Mesenchymal stem cell (in vitro differentiated cells and primary cell): ENCODE results near the gene RFWD3.
"Not testable (repeated sequence)": the region's sequence is repeated elsewhere in the genome, so short reads cannot be mapped to it uniquely, and the experiment has no call there.

Experiments used
- DNase-seq: peaks from one replicate; pipeline ENCODE4 v3.0.0-alpha.2; 2013
- H2AFZ ChIP-seq: one replicate; pipeline ENCODE4 v1.6.1; 2013; ENCODE audit warnings: low read depth, mild to moderate bottlenecking, control low read depth, inconsistent platforms, low read length, moderate library complexity
- H2AK5ac ChIP-seq: 2 replicates; pipeline ENCODE4 v1.6.1; 2013; ENCODE audit warnings: low read length, moderate library complexity, mild to moderate bottlenecking, inconsistent platforms; ENCODE audit not compliant: severe bottlenecking
- H2BK120ac ChIP-seq: one replicate; pipeline ENCODE4 v1.6.1; 2013; ENCODE audit warnings: low read depth, mild to moderate bottlenecking, inconsistent platforms, low read length, moderate library complexity
- H2BK12ac ChIP-seq, 2 experiments: one replicate each; pipeline ENCODE4 v1.6.1; 2013; ENCODE audit warnings: inconsistent platforms in 2 of 2, low read length in 2 of 2, mild to moderate bottlenecking in 2 of 2, moderate library complexity in 2 of 2, control low read depth in 1 of 2
- H2BK15ac ChIP-seq: one replicate; pipeline ENCODE4 v1.6.1; 2013; ENCODE audit warnings: mild to moderate bottlenecking, low read depth, inconsistent platforms; ENCODE audit not compliant: poor library complexity, severe bottlenecking
- H2BK5ac ChIP-seq: 2 replicates; pipeline ENCODE4 v1.6.1; 2013; ENCODE audit warnings: low read depth, mild to moderate bottlenecking, low read length, control low read depth, inconsistent platforms; ENCODE audit not compliant: poor library complexity, severe bottlenecking
- H3K14ac ChIP-seq, 2 experiments: one replicate each; pipeline ENCODE4 v1.6.1; 2013; ENCODE audit warnings: inconsistent platforms in 2 of 2, low read length in 2 of 2, control low read depth in 1 of 2, mild to moderate bottlenecking in 1 of 2, moderate library complexity in 1 of 2
- H3K18ac ChIP-seq, 2 experiments: one replicate each; pipeline ENCODE4 v1.6.1; 2013; ENCODE audit warnings: inconsistent platforms in 2 of 2, low read length in 2 of 2, control low read depth in 1 of 2, low read depth in 1 of 2, mild to moderate bottlenecking in 1 of 2
- H3K23ac ChIP-seq, 2 experiments: one replicate each; pipeline ENCODE4 v1.6.1; 2013; ENCODE audit warnings: inconsistent platforms in 2 of 2, low read length in 2 of 2, mild to moderate bottlenecking in 2 of 2, moderate library complexity in 2 of 2, control low read depth in 1 of 2
- H3K27ac ChIP-seq: 2 replicates; pipeline ENCODE4 v1.5.1; 2013; ENCODE audit warnings: mild to moderate bottlenecking, moderate library complexity, low read length, control low read depth, inconsistent platforms; ENCODE audit not compliant: poor library complexity, severe bottlenecking
- H3K27me3 ChIP-seq, 2 experiments: 2 replicates each; pipeline versions ENCODE4 v1.6.1 to v1.7.0; 2013; ENCODE audit warnings: low read length in 2 of 2, mild to moderate bottlenecking in 2 of 2, moderate library complexity in 2 of 2, control low read depth in 1 of 2, inconsistent platforms in 1 of 2; ENCODE audit not compliant: control insufficient read depth in 1 of 2, insufficient read depth in 1 of 2
- H3K36me3 ChIP-seq, 2 experiments: 2 replicates each; pipeline versions ENCODE4 v1.6.1 to v1.7.0; 2013; ENCODE audit warnings: low read length in 2 of 2, control low read depth in 1 of 2, inconsistent platforms in 1 of 2, low read depth in 1 of 2, mild to moderate bottlenecking in 1 of 2; ENCODE audit not compliant: insufficient read depth in 2 of 2, control insufficient read depth in 1 of 2
- H3K4ac ChIP-seq, 2 experiments: one replicate each; pipeline ENCODE4 v1.6.1; 2013; ENCODE audit warnings: inconsistent platforms in 2 of 2, low read length in 2 of 2, mild to moderate bottlenecking in 2 of 2, moderate library complexity in 2 of 2, control low read depth in 1 of 2, low read depth in 1 of 2
- H3K4me1 ChIP-seq: 2 replicates; pipeline ENCODE4 v1.6.1; 2013; ENCODE audit warnings: low read depth, low read length, control low read depth; ENCODE audit not compliant: control insufficient read depth, insufficient read depth
- H3K4me2 ChIP-seq: 2 replicates; pipeline ENCODE4 v1.6.1; 2013; ENCODE audit warnings: low read length, mild to moderate bottlenecking, inconsistent platforms; ENCODE audit not compliant: poor library complexity, severe bottlenecking
- H3K4me3 ChIP-seq, 2 experiments: 2 replicates each; pipeline versions ENCODE4 v1.5.1 to v1.7.0; 2013; ENCODE audit warnings: low read length in 2 of 2, mild to moderate bottlenecking in 2 of 2, control low read depth in 1 of 2, low read depth in 1 of 2; ENCODE audit not compliant: insufficient read depth in 1 of 2
- H3K79me1 ChIP-seq: replicated peaks from 2 replicates; pipeline ENCODE4 v1.6.1; 2013; ENCODE audit warnings: mild to moderate bottlenecking, control low read depth, low read length, inconsistent platforms; ENCODE audit not compliant: poor library complexity, severe bottlenecking
- H3K9ac ChIP-seq: 2 replicates; pipeline ENCODE4 v1.7.0; 2013; ENCODE audit warnings: mild to moderate bottlenecking, low read length, moderate library complexity
- H3K9me3 ChIP-seq: 2 replicates; pipeline ENCODE4 v1.7.0; 2013; ENCODE audit warnings: mild to moderate bottlenecking, low read length; ENCODE audit not compliant: control insufficient read depth
- H4K8ac ChIP-seq: one replicate; pipeline ENCODE4 v1.6.1; 2013; ENCODE audit warnings: inconsistent platforms, mild to moderate bottlenecking, low read length, moderate library complexity
- H4K91ac ChIP-seq: one replicate; pipeline ENCODE4 v1.6.1; 2013; ENCODE audit warnings: mild to moderate bottlenecking, low read length, inconsistent platforms
- WGBS: methylation state at CpG from one replicate; pipeline ENCODE4 v1.1.7; 2013; ENCODE audit warnings: mixed read lengths; 5-methylcytosine and 5-hydroxymethylcytosine counted together

Gene RFWD3

DNA sequence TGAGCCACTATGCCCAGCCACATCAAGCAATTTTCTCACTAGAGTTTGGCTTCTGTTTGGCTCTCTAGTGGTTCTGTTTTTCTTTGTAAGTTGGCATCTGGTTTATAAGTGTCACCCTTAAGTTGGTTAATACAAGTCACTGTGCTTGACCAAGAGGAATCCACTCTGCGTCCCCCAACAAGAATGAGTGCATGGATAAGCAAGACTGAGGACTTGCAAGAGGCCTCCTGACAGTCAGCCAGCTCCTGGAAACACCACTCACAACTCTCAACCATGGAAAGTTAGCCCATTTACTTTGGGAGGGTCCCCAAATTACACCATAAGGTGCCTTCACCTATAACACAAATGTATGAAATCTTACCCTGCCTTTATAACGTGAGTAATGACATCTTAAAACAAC lies 7.6 kb downstream of the RFWD3 start:
- no peak overlapping the region for H2BK12ac ChIP-seq
- H2AFZ ChIP-seq, result no peak overlapping the region
- H2BK120ac ChIP-seq, result no peak overlapping the region
- H3K4me2 ChIP-seq, result no peak overlapping the region
- H4K91ac ChIP-seq, result no peak overlapping the region
- no peak overlapping the region for H2BK15ac ChIP-seq
- no peak overlapping the region for H4K8ac ChIP-seq
- H3K18ac ChIP-seq, result no peak overlapping the region
- H3K27me3 ChIP-seq, result no peaks in the 10 kb centered on the region
- no peak overlapping the region for H3K4me3 ChIP-seq
- H3K14ac ChIP-seq, result no peak overlapping the region
- H3K23ac ChIP-seq, result no peak overlapping the region
- over 99% methylated on average over 2 of the region's 2 CpGs for WGBS
- H2BK5ac ChIP-seq, result no peak overlapping the region
- peaks cover 25 to 70% of the 10 kb centered on the region in 2 experiments for H3K36me3 ChIP-seq
- no peaks in the 10 kb centered on the region for H3K9me3 ChIP-seq
- peaks cover 4% of the 10 kb centered on the region for H3K4me1 ChIP-seq
- H3K27ac ChIP-seq, result no peak overlapping the region
- H3K79me1 ChIP-seq, result peaks cover 10% of the 10 kb centered on the region
- H3K4ac ChIP-seq, result no peak overlapping the region
- no peak for DNase-seq
- H3K9ac ChIP-seq, result no peak overlapping the region
- H2AK5ac ChIP-seq, result no peak overlapping the region

DNA sequence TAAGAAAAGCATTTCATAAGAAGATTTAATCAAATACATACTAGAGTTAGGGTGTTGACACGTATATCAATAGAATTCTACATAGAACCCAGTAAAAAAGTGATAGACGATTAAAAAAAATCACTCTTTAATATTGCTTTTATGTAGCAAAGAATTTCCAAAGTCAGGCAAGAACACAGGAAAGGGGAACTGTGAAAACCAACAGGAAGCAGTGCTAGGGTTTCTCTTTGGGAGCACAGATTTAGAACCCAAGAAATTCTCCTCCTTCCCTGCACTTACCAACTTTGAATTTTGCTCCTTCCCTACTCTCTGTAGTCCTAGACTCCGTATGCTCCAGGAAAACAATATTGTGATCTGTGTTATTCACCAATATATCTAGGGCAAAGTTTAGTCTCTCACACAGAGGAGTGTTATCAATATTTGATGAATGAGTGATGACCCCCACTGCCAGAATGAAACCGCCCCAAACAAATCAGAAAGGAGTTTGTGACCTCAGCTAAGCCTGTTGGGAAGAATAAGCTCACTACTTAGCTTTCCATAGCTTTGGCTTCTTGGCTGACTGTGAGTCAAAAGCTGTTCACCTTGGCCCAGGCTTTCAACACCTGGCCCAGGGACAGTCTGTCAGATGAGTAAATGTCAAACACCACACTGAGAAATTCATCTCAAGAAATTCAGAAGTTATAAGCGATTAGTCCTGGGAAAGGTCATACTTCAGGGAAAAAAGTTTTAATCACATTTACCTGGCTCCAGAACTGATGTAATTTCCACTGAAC lies 8.6 kb downstream of the RFWD3 start:
- no peak overlapping the region for H2BK5ac ChIP-seq
- H3K14ac ChIP-seq, result no peak overlapping the region
- H3K9ac ChIP-seq, result no peak overlapping the region
- H3K4me2 ChIP-seq, result no peak overlapping the region
- H3K36me3 ChIP-seq, result peaks cover 22 to 64% of the 10 kb centered on the region in 2 experiments
- H3K27me3 ChIP-seq, result no peaks in the 10 kb centered on the region
- no peak overlapping the region for H4K8ac ChIP-seq
- no peak overlapping the region for H2AK5ac ChIP-seq
- no peaks in the 10 kb centered on the region for H3K9me3 ChIP-seq
- H3K4me3 ChIP-seq, result no peak overlapping the region
- no peak overlapping the region for H2BK12ac ChIP-seq
- no peak overlapping the region for H3K27ac ChIP-seq
- no peak overlapping the region for H2BK120ac ChIP-seq
- no peak for DNase-seq
- H4K91ac ChIP-seq, result no peak overlapping the region
- no peak overlapping the region for H3K4ac ChIP-seq
- H3K23ac ChIP-seq, result no peak overlapping the region
- H2AFZ ChIP-seq, result no peak overlapping the region
- H3K79me1 ChIP-seq, result peaks cover 7% of the 10 kb centered on the region
- no peak overlapping the region for H2BK15ac ChIP-seq
- peaks cover 5% of the 10 kb centered on the region for H3K4me1 ChIP-seq
- 97% methylated on average over 2 of the region's 5 CpGs for WGBS
- no peak overlapping the region for H3K18ac ChIP-seq

DNA sequence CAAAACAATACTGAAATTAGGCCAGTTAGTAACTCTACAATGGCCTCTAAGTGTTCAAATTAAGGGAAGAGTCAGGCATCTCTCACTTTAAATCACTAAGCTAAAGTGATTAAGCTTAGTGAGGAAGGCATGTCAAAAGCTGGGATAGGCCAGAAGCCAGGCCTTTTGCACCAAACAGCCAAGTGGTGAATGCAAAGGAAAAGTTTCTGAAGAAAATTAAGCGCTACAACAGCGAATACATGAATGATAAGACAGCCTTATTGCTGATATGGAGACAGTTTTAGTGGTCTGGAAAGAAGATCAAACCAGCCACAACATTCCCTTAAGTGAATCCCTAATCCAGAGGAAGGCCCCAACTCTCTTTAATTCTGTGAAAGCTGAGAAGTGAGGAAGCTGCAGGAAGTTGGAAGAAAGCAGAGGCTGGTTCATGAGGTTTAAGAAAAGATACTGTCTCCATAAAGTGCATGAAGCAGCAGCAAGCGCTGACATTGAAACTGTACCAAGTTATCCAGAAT lies 12.1 kb downstream of the RFWD3 start:
- Histone ChIP-seq H3K36me3 (peaks cover 18 to 61% of the 10 kb centered on the region in 2 experiments), H3K9ac (no peak overlapping the region), H3K27ac (no peak overlapping the region), H2BK12ac (no peak overlapping the region), H3K4me1 (peaks cover 3% of the 10 kb centered on the region), H4K91ac (no peak overlapping the region), H2BK5ac (no peak overlapping the region), H3K27me3 (no peaks in the 10 kb centered on the region), H2AK5ac (no peak overlapping the region), H2BK120ac (no peak overlapping the region), H3K9me3 (no peaks in the 10 kb centered on the region), H3K14ac (no peak overlapping the region), H2AFZ (no peak overlapping the region), H3K18ac (no peak overlapping the region), H3K4me2 (no peak overlapping the region), H3K4ac (no peak overlapping the region), H4K8ac (no peak overlapping the region), H2BK15ac (no peak overlapping the region), H3K79me1 (peaks cover 10% of the 10 kb centered on the region), H3K23ac (no peak overlapping the region), H3K4me3 (no peak overlapping the region)
- DNase-seq, result no peak
- WGBS, result 100% methylated on average over 2 of the region's 3 CpGs

DNA sequence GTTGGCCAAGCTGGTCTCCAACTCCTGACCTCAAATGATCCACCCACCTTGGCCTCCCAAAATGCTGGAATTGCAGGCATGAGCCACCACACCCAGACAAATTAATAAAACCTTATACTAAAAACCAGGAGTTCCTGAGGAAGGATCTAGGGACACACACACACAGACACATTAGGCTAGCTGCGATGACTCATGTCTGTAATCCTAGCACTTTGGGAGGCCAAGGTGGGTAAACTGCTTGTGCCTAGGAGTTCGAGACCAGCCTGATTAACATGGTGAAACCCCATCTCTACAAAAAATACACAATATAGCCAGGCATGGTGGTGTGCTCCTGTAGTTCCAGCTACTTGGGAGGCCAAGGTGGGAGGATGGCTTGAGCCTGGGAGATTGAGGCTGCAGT lies 13.8 kb downstream of the RFWD3 start:
- H3K79me1 ChIP-seq, result peaks cover 13% of the 10 kb centered on the region
- peak; percentile 30 for DNase-seq
- peaks cover 17 to 61% of the 10 kb centered on the region in 2 experiments for H3K36me3 ChIP-seq
- H3K14ac ChIP-seq, H2AK5ac ChIP-seq, H4K8ac ChIP-seq, H3K23ac ChIP-seq, H3K4me3 ChIP-seq, H2BK120ac ChIP-seq, H2BK5ac ChIP-seq, H2BK15ac ChIP-seq, H3K4me2 ChIP-seq, H3K18ac ChIP-seq, H3K4me1 ChIP-seq, H3K9ac ChIP-seq, H3K27ac ChIP-seq, H3K9me3 ChIP-seq, H3K27me3 ChIP-seq, H3K4ac ChIP-seq, H2BK12ac ChIP-seq, H4K91ac ChIP-seq, H2AFZ ChIP-seq: not testable (repeated sequence)
- 92% methylated on average over 2 of the region's 2 CpGs for WGBS
